ENCODE measurements around the gene SPG11.
"Not testable (repeated sequence)": the region's sequence is repeated elsewhere in the genome, so short reads cannot be mapped to it uniquely, and the experiment has no call there.

The SPG11 gene

GRCh38 chr15:44646460-44646859 is 17.0 kb downstream of the SPG11 start:
- TF ChIP-seq, protein P1, sequence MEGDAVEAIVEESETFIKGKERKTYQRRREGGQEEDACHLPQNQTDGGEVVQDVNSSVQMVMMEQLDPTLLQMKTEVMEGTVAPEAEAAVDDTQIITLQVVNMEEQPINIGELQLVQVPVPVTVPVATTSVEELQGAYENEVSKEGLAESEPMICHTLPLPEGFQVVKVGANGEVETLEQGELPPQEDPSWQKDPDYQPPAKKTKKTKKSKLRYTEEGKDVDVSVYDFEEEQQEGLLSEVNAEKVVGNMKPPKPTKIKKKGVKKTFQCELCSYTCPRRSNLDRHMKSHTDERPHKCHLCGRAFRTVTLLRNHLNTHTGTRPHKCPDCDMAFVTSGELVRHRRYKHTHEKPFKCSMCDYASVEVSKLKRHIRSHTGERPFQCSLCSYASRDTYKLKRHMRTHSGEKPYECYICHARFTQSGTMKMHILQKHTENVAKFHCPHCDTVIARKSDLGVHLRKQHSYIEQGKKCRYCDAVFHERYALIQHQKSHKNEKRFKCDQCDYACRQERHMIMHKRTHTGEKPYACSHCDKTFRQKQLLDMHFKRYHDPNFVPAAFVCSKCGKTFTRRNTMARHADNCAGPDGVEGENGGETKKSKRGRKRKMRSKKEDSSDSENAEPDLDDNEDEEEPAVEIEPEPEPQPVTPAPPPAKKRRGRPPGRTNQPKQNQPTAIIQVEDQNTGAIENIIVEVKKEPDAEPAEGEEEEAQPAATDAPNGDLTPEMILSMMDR (IDR thresholded peaks at IDR 0.05; ENCODE audit: insufficient read depth, missing control alignments), result no peak
- FAIRE-seq (no peak), DNase-seq (ENCODE audit: insufficient read length, low spot score) (no peak)

- DNase-seq (ENCODE audit: insufficient read length, low spot score) (no peak), FAIRE-seq (no peak)
- TF ChIP-seq, protein P1 (IDR thresholded peaks at IDR 0.05; ENCODE audit: insufficient read depth, missing control alignments), result no peak
These were observed 21.8 kb downstream of the SPG11 start for GRCh38 chr15:44641651-44642050.

GRCh38 chr15:44636976-44637375 is 26.5 kb downstream of the SPG11 start:
- TF ChIP-seq, protein P1 (IDR thresholded peaks at IDR 0.05; ENCODE audit: insufficient read depth, missing control alignments), result no peak
- DNase-seq (ENCODE audit: insufficient read length, low spot score) (no peak), FAIRE-seq (no peak)

GRCh38 chr15:44633603-44634002 is 29.9 kb downstream of the SPG11 start:
- DNase-seq (ENCODE audit: insufficient read length, low spot score) (no peak), FAIRE-seq (no peak)
- TF ChIP-seq, protein P1 (IDR thresholded peaks at IDR 0.05; ENCODE audit: insufficient read depth, missing control alignments), result no peak

DNA sequence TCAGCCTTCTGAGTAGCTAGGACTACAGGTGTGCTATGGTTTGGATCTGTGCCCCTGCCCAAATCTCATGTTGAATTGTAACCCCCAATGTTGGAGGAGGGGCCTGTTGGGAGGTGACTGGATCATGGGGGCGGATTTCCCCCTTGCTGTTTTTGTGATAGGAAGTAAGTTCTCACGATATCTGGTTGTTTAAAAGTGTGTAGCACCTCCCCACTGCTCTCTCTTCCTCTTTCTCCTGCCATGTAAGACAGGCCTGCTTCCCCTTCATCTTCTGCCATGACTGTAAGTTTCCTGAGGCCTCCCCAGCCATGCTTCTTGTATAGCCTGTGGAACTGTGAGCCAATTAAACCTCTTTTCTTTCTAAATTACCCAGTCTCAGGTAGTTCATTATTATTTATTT is 38.2 kb downstream of the SPG11 start:
- DNase-seq (ENCODE audit: insufficient read length, low spot score); FAIRE-seq: not testable (repeated sequence)

DNA sequence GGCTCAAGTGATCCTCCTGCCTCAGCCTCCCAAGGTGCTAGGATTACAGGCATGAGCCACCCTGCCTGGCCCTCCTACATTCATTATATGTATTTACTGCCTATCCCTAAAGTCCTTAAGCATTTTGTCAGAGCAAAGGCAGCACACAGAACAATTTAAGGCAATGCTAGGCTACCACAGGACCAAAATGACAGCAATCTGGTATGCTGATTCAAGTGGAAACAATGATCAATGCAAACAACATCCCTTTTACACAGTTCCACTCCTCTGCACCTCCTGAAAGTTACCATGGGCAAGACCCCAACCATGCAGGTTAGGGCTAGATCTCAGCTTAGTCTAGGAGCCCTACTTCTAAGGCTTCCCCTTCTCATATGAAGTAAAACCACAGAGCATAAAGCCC is 40.3 kb downstream of the SPG11 start:
- FAIRE-seq (no peak), DNase-seq (ENCODE audit: insufficient read length, low spot score) (no peak)
- TF ChIP-seq, protein P1 (IDR thresholded peaks at IDR 0.05; ENCODE audit: insufficient read depth, missing control alignments), result no peak

GRCh38 chr15:44620081-44620480 is 43.4 kb downstream of the SPG11 start:
- FAIRE-seq (no peak), DNase-seq (ENCODE audit: insufficient read length, low spot score) (no peak)
- TF ChIP-seq, protein P1 (IDR thresholded peaks at IDR 0.05; ENCODE audit: insufficient read depth, missing control alignments), result no peak

DNA sequence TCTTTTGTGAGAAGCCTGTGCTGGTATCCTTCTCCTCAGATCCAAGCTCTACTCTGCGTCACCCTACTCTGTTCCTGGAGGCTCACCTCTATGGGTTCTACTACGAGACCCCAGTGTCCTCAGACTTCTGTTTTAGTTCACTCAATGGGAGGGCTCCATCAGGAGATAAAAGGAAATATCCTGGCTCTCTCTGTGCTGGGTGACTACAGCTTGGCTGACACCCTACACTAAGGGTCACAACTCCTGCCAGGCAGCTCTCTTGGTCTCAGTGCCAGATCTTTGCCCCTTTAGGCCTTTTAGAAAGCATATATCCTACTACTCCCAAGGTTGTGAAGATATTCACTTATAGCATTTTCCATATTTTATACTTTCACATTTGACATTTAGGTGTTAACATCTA is 46.5 kb downstream of the SPG11 start:
- DNase-seq (ENCODE audit: insufficient read length, low spot score) (no peak), FAIRE-seq (no peak)
- TF ChIP-seq, protein P1 (IDR thresholded peaks at IDR 0.05; ENCODE audit: insufficient read depth, missing control alignments), result no peak
